GM18520 (cell line): ENCODE results near the gene GGCX.
"Not testable (repeated sequence)": the region's sequence is repeated elsewhere in the genome, so short reads cannot be mapped to it uniquely, and the experiment has no call there.

ENCODE experiments used
- ATAC-seq: cut with Tn5 transposase; IDR thresholded peaks from one replicate; pipeline ENCODE4 v1.9.1; 2021; ENCODE audit not compliant: unreplicated experiment

Gene GGCX

GRCh38 chr2:85561280-85562212 is at the start of gene GGCX:
GGCX (minus strand) TSS chr2:85561493; CDS start chr2:85561428, 65 bp downstream.
- ATAC-seq = peak; percentile 92

GRCh38 chr2:85607268-85608215 is 46.2 kb upstream of the GGCX start:
- no peak for ATAC-seq

GRCh38 chr2:85606116-85606455 is 44.8 kb upstream of the GGCX start:
- ATAC-seq = no peak

- no peak for ATAC-seq
Measured at GRCh38 chr2:85605406-85606115, 44.3 kb upstream of the GGCX start.

GRCh38 chr2:85604568-85605339 is 43.5 kb upstream of the GGCX start:
- no peak for ATAC-seq

GRCh38 chr2:85604133-85604444 is 42.8 kb upstream of the GGCX start:
- ATAC-seq = not testable (repeated sequence)

GRCh38 chr2:85602476-85603234 is 41.4 kb upstream of the GGCX start, which contains the start of gene TMEM150A:
TMEM150A (minus strand) TSS chr2:85602698; CDS start chr2:85601948, 750 bp downstream.
- peak; percentile 96 for ATAC-seq

GRCh38 chr2:85601771-85602475 is 40.6 kb upstream of the GGCX start:
- ATAC-seq = peak; percentile 23

- ATAC-seq = no peak
Measured at GRCh38 chr2:85600951-85601770, 39.9 kb upstream of the GGCX start.

- no peak for ATAC-seq
Measured at GRCh38 chr2:85600235-85600575, 38.9 kb upstream of the GGCX start.

- no peak for ATAC-seq
Measured at GRCh38 chr2:85599468-85600234, 38.4 kb upstream of the GGCX start.

GRCh38 chr2:85598594-85599340 is 37.5 kb upstream of the GGCX start:
- no peak for ATAC-seq

- ATAC-seq = no peak
Measured at GRCh38 chr2:85597241-85597640, 35.9 kb upstream of the GGCX start.

- ATAC-seq = no peak
Measured at GRCh38 chr2:85596486-85597143, 35.3 kb upstream of the GGCX start.

- no peak for ATAC-seq
Measured at GRCh38 chr2:85596026-85596333, 34.7 kb upstream of the GGCX start.

GRCh38 chr2:85595301-85596025 is 34.2 kb upstream of the GGCX start, which contains the start of gene RNF181:
RNF181 (plus strand) TSS chr2:85595745; CDS start chr2:85595764, 19 bp downstream.
- ATAC-seq = peak; percentile 99
